ENCODE measurements around the gene SCN1A. TPM values are rescaled to one million over a fixed set of nuclear protein-coding genes. Genes with fewer than 3 reads are reported as not detected.
"Not testable (repeated sequence)": the region's sequence is repeated elsewhere in the genome, so short reads cannot be mapped to it uniquely, and the experiment has no call there.

SCN1A gene
- total and polyA plus RNA-seq, 3 donors from 2014 or later = 0.04 to 0.31 (median 0.24) TPM

DNA sequence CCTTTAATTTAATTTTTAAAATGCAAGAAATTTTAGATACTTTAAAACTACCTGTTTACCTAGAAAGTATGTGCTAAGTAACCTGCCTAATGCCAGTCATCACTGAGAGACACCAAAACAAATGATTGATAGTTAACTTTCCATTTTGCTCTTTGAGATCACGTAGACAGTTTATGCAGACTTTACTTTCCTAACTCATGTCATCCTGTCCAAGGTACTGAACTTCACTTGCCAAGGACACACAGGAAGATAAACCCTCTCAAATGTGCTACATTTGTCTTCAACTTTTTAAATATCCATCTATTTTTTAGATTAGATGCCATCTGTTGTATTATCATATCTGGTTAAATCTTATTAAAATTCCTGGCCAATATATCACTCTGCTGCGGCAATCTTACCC lies 20.1 kb upstream of the SCN1A start:
- intact Hi-C loops (cut with DNase I; ENCODE audit: low total_unique reads) = no loop called here
- Histone ChIP-seq H3K27me3 (no peaks in the 10 kb centered on the region), H3K27ac (no peak overlapping the region), H3K9me3 (no peaks in the 10 kb centered on the region), H3K4me1 (no peaks in the 10 kb centered on the region), H3K4me3 (no peak overlapping the region), H3K36me3 (ENCODE audit: low read depth, missing control alignments) (no peaks in the 10 kb centered on the region)
- DNase-seq = no peak
- WGBS, 2 donors = 63 to 74% methylated on average over 2 of the region's 2 CpGs
- TF ChIP-seq CTCF (IDR thresholded peaks at IDR 0.05) (no peak), POLR2A (IDR thresholded peaks at IDR 0.05) (no peak)

GRCh38 chr2:166144071-166144470 lies 16.3 kb upstream of the SCN1A start:
- H3K27me3 ChIP-seq = no peaks in the 10 kb centered on the region
- no peak for DNase-seq
- no peak overlapping the region for H3K27ac ChIP-seq
- no peaks in the 10 kb centered on the region for H3K36me3 ChIP-seq (ENCODE audit: low read depth, missing control alignments)
- WGBS, 2 donors = 89 to 97% methylated on average over 1 of the region's 1 CpG
- no peak overlapping the region for H3K4me3 ChIP-seq
- H3K4me1 ChIP-seq = no peaks in the 10 kb centered on the region
- intact Hi-C loops (cut with DNase I; ENCODE audit: low total_unique reads) = no loop called here
- H3K9me3 ChIP-seq = no peaks in the 10 kb centered on the region
- no peak for TF ChIP-seq CTCF (IDR thresholded peaks at IDR 0.05)

- no peak overlapping the region for H3K27ac ChIP-seq
- no peak overlapping the region for H3K4me3 ChIP-seq
- H3K9me3 ChIP-seq = no peaks in the 10 kb centered on the region
- no peak for DNase-seq
- H3K4me1 ChIP-seq = no peaks in the 10 kb centered on the region
- H3K36me3 ChIP-seq (ENCODE audit: low read depth, missing control alignments) = no peaks in the 10 kb centered on the region
- TF ChIP-seq POLR2A (IDR thresholded peaks at IDR 0.05) (no peak), CTCF (IDR thresholded peaks at IDR 0.05) (no peak)
- WGBS, 2 donors = 86 to 89% methylated on average over 2 of the region's 2 CpGs
- no peaks in the 10 kb centered on the region for H3K27me3 ChIP-seq
- intact Hi-C loops (cut with DNase I; ENCODE audit: low total_unique reads) = no loop called here
Observed at GRCh38 chr2:166140932-166141331, 13.1 kb upstream of the SCN1A start.

GRCh38 chr2:166140475-166140874 lies 12.7 kb upstream of the SCN1A start:
- DNase-seq = no peak
- Histone ChIP-seq H3K4me3 (no peak overlapping the region), H3K4me1 (no peaks in the 10 kb centered on the region), H3K36me3 (ENCODE audit: low read depth, missing control alignments) (no peaks in the 10 kb centered on the region), H3K27me3 (no peaks in the 10 kb centered on the region), H3K27ac (no peak overlapping the region), H3K9me3 (no peaks in the 10 kb centered on the region)
- 63 to 86% methylated on average over 7 of the region's 7 CpGs for WGBS, 2 donors
- TF ChIP-seq POLR2A (IDR thresholded peaks at IDR 0.05) = no peak
- no peak for TF ChIP-seq CTCF (IDR thresholded peaks at IDR 0.05)
- intact Hi-C loops (cut with DNase I; ENCODE audit: low total_unique reads) = no loop called here

DNA sequence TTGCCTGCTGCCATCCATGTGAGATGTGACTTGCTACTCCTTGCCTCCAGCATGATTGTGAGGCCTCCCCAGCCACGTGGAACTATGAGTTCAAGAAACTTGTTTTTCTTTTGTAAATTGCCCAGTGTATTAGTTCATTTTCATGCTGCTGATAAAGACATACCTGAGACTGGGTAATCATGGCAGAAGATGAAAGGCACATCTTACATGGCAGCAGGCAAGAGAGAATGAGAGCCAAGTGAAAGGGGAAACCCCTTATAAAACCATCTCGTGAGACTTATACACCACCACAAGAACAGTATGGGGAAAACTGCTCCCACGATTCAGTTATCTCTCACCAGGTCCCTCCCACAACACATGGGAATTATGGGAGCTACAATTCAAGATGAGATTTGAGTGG lies 11.7 kb upstream of the SCN1A start:
- H3K36me3 ChIP-seq (ENCODE audit: low read depth, missing control alignments); H3K27me3 ChIP-seq; H3K9me3 ChIP-seq; H3K4me1 ChIP-seq; intact Hi-C loops (cut with DNase I; ENCODE audit: low total_unique reads); H3K4me3 ChIP-seq; H3K27ac ChIP-seq; DNase-seq: not testable (repeated sequence)
- 70 to 81% methylated on average over 3 of the region's 3 CpGs for WGBS, 2 donors

Data from testis (tissue), 3 donors.